H1 (cell line): ENCODE results near the gene FAM236C. TPM values are rescaled to one million over a fixed set of nuclear protein-coding genes. Genes with fewer than 3 reads are reported as not detected.

Experiments used
- polyA plus RNA-seq, 7 experiments: library from polyadenylated mRNA; depleted of rRNA in 3 of 7; stranded (reverse) in 5 of 7; unstranded in 2 of 7; fragments of >200 nt in 5 of 7; fragments of 200-250 nt in 2 of 7; gene quantifications; 1 replicate in 5 of 7; 2 replicates in 1 of 7; 4 replicates in 1 of 7; pipeline versions ENCODE4 v1.2.1 to v1.2.3, GENCODE V29; 2011 to 2013; ENCODE audit warnings: missing spikeins in 2 of 7, mixed read lengths in 2 of 7
- total RNA-seq: library from RNA; stranded (reverse); fragmentation: NEBNext Ultra II Directional; extraction: Animal tissue kit (Norgen Biotek cat#: 25700); gene quantifications from 2 replicates; pipeline ENCODE4 v1.2.1, GENCODE V29; 2021

The FAM236C gene
- total and polyA plus RNA-seq, 2 of the 8 experiments (the other 6 are each of a cell fraction or from before 2014, with no cell fraction given) = not detected

Other genes with a start within 250 kb of the FAM236C start
- 7.2 and 7.4 TPM in 2 replicates for gene PHKA1, start 198.3 kb upstream of the FAM236C start, total RNA-seq
- 3.2 and 4.2 TPM in 2 replicates for gene PHKA1, start 198.3 kb upstream of the FAM236C start, polyA plus RNA-seq (2011; rRNA removed)
- not detected in 2 replicates for gene DMRTC1B, start 135.7 kb upstream of the FAM236C start, total RNA-seq
- gene DMRTC1B, start 135.7 kb upstream of the FAM236C start, polyA plus RNA-seq (2011; rRNA removed) = 0.11 TPM in 1 of 2 replicates, not detected in the other
- gene FAM236B, start 130.0 kb upstream of the FAM236C start, total RNA-seq = not detected in 2 replicates
- not detected in 2 replicates for gene FAM236B, start 130.0 kb upstream of the FAM236C start, polyA plus RNA-seq (2011; rRNA removed)
- not detected in 2 replicates for gene FAM236D, start 104.4 kb upstream of the FAM236C start, total RNA-seq
- gene FAM236D, start 104.4 kb upstream of the FAM236C start, polyA plus RNA-seq (2011; rRNA removed) = not detected in 2 replicates
- not detected in 2 replicates for gene FAM236A, start 25.6 kb downstream of the FAM236C start, total RNA-seq
- not detected in 2 replicates for gene FAM236A, start 25.6 kb downstream of the FAM236C start, polyA plus RNA-seq (2011; rRNA removed)
- gene DMRTC1, start 31.2 kb downstream of the FAM236C start, total RNA-seq = not detected in 2 replicates
- gene DMRTC1, start 31.2 kb downstream of the FAM236C start, polyA plus RNA-seq (2011; rRNA removed) = not detected in 2 replicates
- 0.59 and 1.7 TPM in 2 replicates for gene PABPC1L2B, start 90.3 kb downstream of the FAM236C start, total RNA-seq
- 1.4 and 1.5 TPM in 2 replicates for gene PABPC1L2B, start 90.3 kb downstream of the FAM236C start, polyA plus RNA-seq (2011; rRNA removed)
- 0.32 and 0.73 TPM in 2 replicates for gene PABPC1L2A, start 166.9 kb downstream of the FAM236C start, total RNA-seq
- gene PABPC1L2A, start 166.9 kb downstream of the FAM236C start, polyA plus RNA-seq (2011; rRNA removed) = 0.44 and 0.83 TPM in 2 replicates